Measurements from ENCODE around the gene SPSB1. TPM values are rescaled to one million over a fixed set of nuclear protein-coding genes. Genes with fewer than 3 reads are reported as not detected.

Gene SPSB1
- total RNA-seq, 2 donors from 2014 or later, result 16.8 to 19.1 TPM

GRCh38 chr1:9417695-9418094 lies 125.0 kb downstream of the SPSB1 start:
- ATAC-seq, result no peak
- intact Hi-C loops (cut with DNase I), result no loop called here
- DNase-seq, result no peak

- intact Hi-C loops (cut with DNase I), result no loop called here
- no peak for DNase-seq
- ATAC-seq, result no peak
Observed at GRCh38 chr1:9418851-9419250, 126.2 kb downstream of the SPSB1 start.

Other genes with a start within 250 kb of the SPSB1 start
- gene SLC2A5, start 223.3 kb upstream of the SPSB1 start, total RNA-seq, result 1 to 10 TPM; 2.0 to 3.8 TPM
- gene GPR157, start 163.8 kb upstream of the SPSB1 start, total RNA-seq, result 10 to 100 TPM; 18.8 to 40.6 TPM
- 10 to 100 TPM; 33.3 to 40.6 TPM for gene H6PD, start 58.1 kb upstream of the SPSB1 start, total RNA-seq
- gene SLC25A33, start 246.6 kb downstream of the SPSB1 start, total RNA-seq, result 1 to 10 TPM; 7.2 to 8.8 TPM